Measurements from ENCODE around the gene PPP1R2.

DNA sequence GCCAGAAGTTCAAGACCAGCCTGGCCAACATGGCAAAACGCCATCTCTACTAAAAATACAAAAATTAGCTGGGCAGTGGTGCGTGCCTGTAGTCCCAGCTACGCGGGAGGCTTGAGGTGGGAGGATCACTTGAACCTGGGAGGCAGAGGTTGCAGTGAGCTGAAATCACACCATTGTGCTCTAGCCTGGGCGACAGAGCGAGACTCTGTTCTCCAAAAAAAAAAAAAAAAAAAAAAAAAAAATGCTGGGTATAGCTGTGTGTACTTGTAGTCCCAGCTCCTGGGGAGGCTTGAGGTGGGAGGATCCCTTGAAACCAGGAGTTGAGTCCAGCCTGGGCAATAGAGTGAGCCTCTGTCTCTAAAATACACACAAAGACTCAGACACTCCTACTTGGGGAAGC is 32.0 kb downstream of the PPP1R2 start:
- TF ChIP-seq, protein P1, sequence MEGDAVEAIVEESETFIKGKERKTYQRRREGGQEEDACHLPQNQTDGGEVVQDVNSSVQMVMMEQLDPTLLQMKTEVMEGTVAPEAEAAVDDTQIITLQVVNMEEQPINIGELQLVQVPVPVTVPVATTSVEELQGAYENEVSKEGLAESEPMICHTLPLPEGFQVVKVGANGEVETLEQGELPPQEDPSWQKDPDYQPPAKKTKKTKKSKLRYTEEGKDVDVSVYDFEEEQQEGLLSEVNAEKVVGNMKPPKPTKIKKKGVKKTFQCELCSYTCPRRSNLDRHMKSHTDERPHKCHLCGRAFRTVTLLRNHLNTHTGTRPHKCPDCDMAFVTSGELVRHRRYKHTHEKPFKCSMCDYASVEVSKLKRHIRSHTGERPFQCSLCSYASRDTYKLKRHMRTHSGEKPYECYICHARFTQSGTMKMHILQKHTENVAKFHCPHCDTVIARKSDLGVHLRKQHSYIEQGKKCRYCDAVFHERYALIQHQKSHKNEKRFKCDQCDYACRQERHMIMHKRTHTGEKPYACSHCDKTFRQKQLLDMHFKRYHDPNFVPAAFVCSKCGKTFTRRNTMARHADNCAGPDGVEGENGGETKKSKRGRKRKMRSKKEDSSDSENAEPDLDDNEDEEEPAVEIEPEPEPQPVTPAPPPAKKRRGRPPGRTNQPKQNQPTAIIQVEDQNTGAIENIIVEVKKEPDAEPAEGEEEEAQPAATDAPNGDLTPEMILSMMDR (IDR thresholded peaks at IDR 0.05 in 8 of 11, conservative IDR thresholded peaks at IDR 0.05 in 3 of 11): no peak
- TF ChIP-seq POLR2A (IDR thresholded peaks at IDR 0.05): no peak
- no peak for TF ChIP-seq POLR2AphosphoS5 (IDR thresholded peaks at IDR 0.05)

All from spleen (tissue), 7 donors.